MCF 10A (cell line): Measurements from ENCODE around the gene CTNNA2. TPM values are rescaled to one million over a fixed set of nuclear protein-coding genes. Genes with fewer than 3 reads are reported as not detected.

Experiments
- BruUV-seq: library from RNA; stranded (reverse); fragments of 400-500 nt; replicated peaks from 2 replicates; lab custom pipeline; 2021; lab: Mats Ljungman, UMichigan
- CTCF ChIA-PET: fragments of 300-600 bp; sonication (Branson Sonifier 250); formaldehyde crosslinking; extraction: SDS; loops from one replicate; lab custom pipeline; 2021; ENCODE audit warnings: antibody characterized with exemption, inconsistent platforms; lab: Yijun Ruan, JAX
- POLR2A ChIA-PET: fragments of 300-600, 350-650 bp; sonication (Branson Sonifier 250); formaldehyde crosslinking; extraction: SDS; loops from one replicate; lab custom pipeline; 2020; ENCODE audit warnings: antibody characterized with exemption, inconsistent platforms; lab: Yijun Ruan, JAX
- DNase-seq: peaks from one replicate; pipeline ENCODE4 v3.0.0-alpha.2; 2018; ENCODE audit not compliant: unreplicated experiment
- H3K27ac Mint-ChIP-seq: one replicate; pipeline ENCODE4 v1.8.0; 2022; ENCODE audit warnings: mild to moderate bottlenecking, low read depth, mixed read lengths; ENCODE audit not compliant: unreplicated experiment
- H3K27me3 Mint-ChIP-seq: one replicate; pipeline ENCODE4 v1.8.0; 2022; ENCODE audit warnings: mixed read lengths; ENCODE audit not compliant: insufficient read depth, unreplicated experiment
- H3K36me3 Mint-ChIP-seq: one replicate; pipeline ENCODE4 v1.8.0; 2022; ENCODE audit warnings: mild to moderate bottlenecking, moderate library complexity, mixed read lengths; ENCODE audit not compliant: insufficient read depth, unreplicated experiment
- H3K4me1 Mint-ChIP-seq: one replicate; pipeline ENCODE4 v1.8.0; 2022; ENCODE audit warnings: mixed read lengths; ENCODE audit not compliant: insufficient read depth, unreplicated experiment
- H3K4me3 Mint-ChIP-seq: one replicate; pipeline ENCODE4 v1.8.0; 2022; ENCODE audit warnings: mild to moderate bottlenecking, moderate library complexity, mixed read lengths; ENCODE audit not compliant: unreplicated experiment
- H3K9me3 Mint-ChIP-seq: one replicate; pipeline ENCODE4 v1.8.0; 2022; ENCODE audit warnings: mixed read lengths; ENCODE audit not compliant: unreplicated experiment
- CTCF ChIP-seq: fragments of 200-600 bp; IDR thresholded peaks from one replicate; pipeline ENCODE4 v1.8.0; 2022; ENCODE audit warnings: antibody characterized with exemption, mild to moderate bottlenecking; ENCODE audit not compliant: unreplicated experiment
- intact Hi-C: fragments of 100-400 bp; cut with micrococcal nuclease; formaldehyde crosslinking; loops from 2 replicates; pipeline ENCODE4 v1.14.1; 2022
- total RNA-seq: library from RNA; stranded (reverse); gene quantifications from 2 replicates; pipeline ENCODE4 v1.2.3, GENCODE V29; 2022

CTNNA2 gene
- total RNA-seq, 1 experiment from 2014 or later: not detected

- no TSS peak for BruUV-seq
- CTCF ChIA-PET: no interaction called here
- Mint-ChIP-seq H3K27me3 (no peaks in the 10 kb centered on the region), H3K9me3 (no peaks in the 10 kb centered on the region), H3K4me1 (no peaks in the 10 kb centered on the region), H3K4me3 (no peak overlapping the region), H3K27ac (no peak overlapping the region), H3K36me3 (no peaks in the 10 kb centered on the region)
- intact Hi-C loops: no loop called here
- POLR2A ChIA-PET: no interaction called here
- DNase-seq: no peak
- TF ChIP-seq CTCF: no peak
These were observed 263.6 kb downstream of the CTNNA2 start for GRCh38 chr2:79776461-79776860.

- H3K4me1 Mint-ChIP-seq: no peaks in the 10 kb centered on the region
- TF ChIP-seq CTCF: no peak
- POLR2A ChIA-PET: no interaction called here
- DNase-seq: no peak
- H3K4me3 Mint-ChIP-seq: no peak overlapping the region
- H3K27me3 Mint-ChIP-seq: no peaks in the 10 kb centered on the region
- intact Hi-C loops: no loop called here
- H3K36me3 Mint-ChIP-seq: no peaks in the 10 kb centered on the region
- no TSS peak for BruUV-seq
- CTCF ChIA-PET: interaction anchor here (0.6 kb wide), 1 partner anchor 246 kb away, joined by 4 read pairs; no protein-coding TSS in a partner anchor
- no peaks in the 10 kb centered on the region for H3K9me3 Mint-ChIP-seq
- no peak overlapping the region for H3K27ac Mint-ChIP-seq
These were observed 267.9 kb downstream of the CTNNA2 start for GRCh38 chr2:79780781-79781180.

GRCh38 chr2:79782576-79783452 lies 270.0 kb downstream of the CTNNA2 start:
- intact Hi-C loops: no loop called here
- no peak for TF ChIP-seq CTCF
- no peak for DNase-seq
- Mint-ChIP-seq H3K4me1 (no peaks in the 10 kb centered on the region), H3K27ac (no peak overlapping the region), H3K9me3 (no peaks in the 10 kb centered on the region), H3K4me3 (no peak overlapping the region), H3K27me3 (no peaks in the 10 kb centered on the region), H3K36me3 (no peaks in the 10 kb centered on the region)
- ChIA-PET POLR2A (no interaction called here), CTCF (no interaction called here)
- BruUV-seq: no TSS peak

GRCh38 chr2:79788952-79789651 lies 276.3 kb downstream of the CTNNA2 start:
- intact Hi-C loops: no loop called here
- CTCF ChIA-PET: interaction anchor here (0.6 to 0.8 kb wide), 3 partner anchors 65 to 1249 kb away, joined by 3 to 4 read pairs (median 3); no protein-coding TSS in a partner anchor
- DNase-seq: no peak
- no peaks in the 10 kb centered on the region for H3K4me1 Mint-ChIP-seq
- H3K36me3 Mint-ChIP-seq: no peaks in the 10 kb centered on the region
- no peak overlapping the region for H3K4me3 Mint-ChIP-seq
- H3K27ac Mint-ChIP-seq: no peak overlapping the region
- no peaks in the 10 kb centered on the region for H3K27me3 Mint-ChIP-seq
- no peak for TF ChIP-seq CTCF
- no TSS peak for BruUV-seq
- POLR2A ChIA-PET: no interaction called here
- no peaks in the 10 kb centered on the region for H3K9me3 Mint-ChIP-seq
